HepG2 (cell line): ENCODE data around the gene ARHGAP15. TPM values are rescaled to one million over a fixed set of nuclear protein-coding genes. Genes with fewer than 3 reads are reported as not detected.

Source experiments
- ATAC-seq: fragments of 200-7000 bp; cut with Tn5 transposase; 3 replicates; pipeline ENCODE4 v1.9.1; 2020; ENCODE audit warnings: mild to moderate bottlenecking, moderate library complexity
- BruUV-seq: library from RNA; stranded (reverse); fragments of 400-500 nt; replicated peaks from 2 replicates; lab custom pipeline; 2021; lab: Mats Ljungman, UMichigan
- CTCF ChIA-PET: fragments of 300-600 bp; formaldehyde crosslinking; extraction: SDS; loops from one replicate; lab custom pipeline; 2021; ENCODE audit warnings: low total read pairs, inconsistent platforms, low intra/inter-chr PET ratio; lab: Yijun Ruan, JAX
- POLR2A ChIA-PET: fragments of 350-600 bp; sonication (Branson Sonifier 250); formaldehyde crosslinking; loops from one replicate; lab custom pipeline; 2020; ENCODE audit warnings: antibody characterized with exemption, inconsistent platforms; lab: Yijun Ruan, JAX
- DNase-seq: peaks from one replicate; pipeline ENCODE4 v3.0.0-alpha.2; 2015; ENCODE audit warnings: low spot score
- FAIRE-seq: peaks from 3 replicates; lab custom pipeline; 2011; peaks lifted over from hg19 to GRCh38; lab: Jason Lieb, UNC
- H2AFZ ChIP-seq: one replicate; pipeline ENCODE4 v1.6.1; 2011; ENCODE audit warnings: low read length, inconsistent platforms
- H3K27ac ChIP-seq: fragments of 300-600 bp; 3 replicates; pipeline ENCODE4 v1.8.0; 2011; ENCODE audit warnings: mixed run types, mild to moderate bottlenecking, mixed read lengths, low read length, inconsistent platforms; ENCODE audit not compliant: insufficient read depth; ENCODE audit errors: extremely low read length
- H3K27me3 ChIP-seq, 2 experiments: fragments of 200-600 bp in 1 of 2; 2 replicates in 1 of 2; 3 replicates in 1 of 2; pipeline versions ENCODE4 v1.6.0 to v1.8.0; 2011; ENCODE audit warnings: low read length in 2 of 2, mild to moderate bottlenecking in 2 of 2, moderate library complexity in 2 of 2, inconsistent platforms in 1 of 2; ENCODE audit not compliant: insufficient read depth in 2 of 2, control insufficient read depth in 1 of 2
- H3K36me3 ChIP-seq, 2 experiments: fragments of 200-600 bp in 1 of 2; replicated peaks in 1 of 2; 2 replicates in 1 of 2; 3 replicates in 1 of 2; pipeline versions ENCODE4 v1.5.1 to v1.8.0; 2011; ENCODE audit warnings: low read length in 2 of 2, inconsistent platforms in 1 of 2; ENCODE audit not compliant: insufficient read depth in 2 of 2, control insufficient read depth in 1 of 2
- H3K4me1 ChIP-seq: 2 replicates; pipeline ENCODE4 v1.5.1; 2012; ENCODE audit warnings: low read length, inconsistent platforms; ENCODE audit not compliant: insufficient read depth
- H3K4me2 ChIP-seq: 2 replicates; pipeline ENCODE4 v1.6.0; 2011; ENCODE audit warnings: low read depth, low read length, inconsistent platforms
- H3K4me3 ChIP-seq, 3 experiments: fragments of 200-600 bp in 1 of 3; sonication (generic), shearing (Covaris generic) in 1 of 3; replicated peaks in 1 of 3; 2 replicates each; pipeline ENCODE4 v1.5.1; 2011 to 2016; ENCODE audit warnings: low read length in 3 of 3, inconsistent platforms in 2 of 3, low read depth in 2 of 3, mild to moderate bottlenecking in 2 of 3, control low read depth in 1 of 3, mixed read lengths in 1 of 3; ENCODE audit not compliant: insufficient read depth in 1 of 3
- H3K79me2 ChIP-seq: one replicate; pipeline ENCODE4 v1.6.1; 2011; ENCODE audit warnings: low read length, inconsistent platforms; ENCODE audit not compliant: insufficient read depth
- H3K9ac ChIP-seq: 2 replicates; pipeline ENCODE4 v1.6.0; 2011; ENCODE audit warnings: mild to moderate bottlenecking, low read depth, low read length, inconsistent platforms; ENCODE audit not compliant: insufficient read depth
- H3K9me3 ChIP-seq: 2 replicates; pipeline ENCODE4 v1.5.1; 2012; ENCODE audit warnings: mild to moderate bottlenecking, low read length
- H4K20me1 ChIP-seq: 2 replicates; pipeline ENCODE4 v1.6.0; 2011; ENCODE audit warnings: inconsistent platforms, mild to moderate bottlenecking, low read length, moderate library complexity; ENCODE audit not compliant: insufficient read depth
- CTCF ChIP-seq: sonication (generic); formaldehyde crosslinking; IDR thresholded peaks from 2 replicates; pipeline ENCODE4 v1.5.0; 2020; ENCODE audit warnings: mild to moderate bottlenecking, missing genetic modification reagents, moderate library complexity
- PCBP1 ChIP-seq: fragments of 200-400 bp; formaldehyde crosslinking; IDR thresholded peaks from 2 replicates; pipeline ENCODE4 v1.6.1; 2017; ENCODE audit warnings: mild to moderate bottlenecking, low read depth, low read length, borderline replicate concordance
- STAG1 ChIP-seq: sonication (generic); formaldehyde crosslinking; IDR thresholded peaks from 2 replicates; pipeline ENCODE4 v1.4.0; 2020; ENCODE audit warnings: missing genetic modification reagents
- ZFX ChIP-seq: sonication (generic); formaldehyde crosslinking; IDR thresholded peaks from 2 replicates; pipeline ENCODE4 v1.4.0; 2020; ENCODE audit warnings: mild to moderate bottlenecking, low read depth, missing genetic modification reagents, moderate library complexity
- WGBS: methylation state at CpG from one replicate; pipeline ENCODE4 v1.1.6; 2017; ENCODE audit warnings: low lambda C conversion rate; 5-methylcytosine and 5-hydroxymethylcytosine counted together
- in situ Hi-C: cut with HindIII; loops from 2 replicates; pipeline ENCODE4 v1.10.0; 2017; ENCODE audit warnings: low pct_unique_long_range_greater_than_20kb; ENCODE audit not compliant: extremely low pct_ligation_motif_present
- intact Hi-C: fragments of 100-400 bp; cut with micrococcal nuclease; formaldehyde crosslinking; loops from one replicate; pipeline ENCODE4 v1.10.0; 2022; ENCODE audit not compliant: unreplicated experiment
- polyA plus RNA-seq, 8 experiments: library from polyadenylated mRNA; depleted of rRNA in 3 of 8; stranded (reverse) in 7 of 8; unstranded in 1 of 8; fragments of >200 nt; fragmentation: Illumina TruSeq in 4 of 8; extraction: Trizol in 4 of 8; gene quantifications; 2 replicates each; pipeline versions ENCODE4 v1.2.1 to v1.2.3, GENCODE V29; 2011 to 2016; ENCODE audit warnings: low read depth in 4 of 8, missing spikeins in 1 of 8, mixed read lengths in 1 of 8; ENCODE audit not compliant: insufficient read depth in 1 of 8
- total RNA-seq, 5 experiments: library from RNA; depleted of rRNA; stranded (reverse); fragments of >200 nt; fragmentation: Illumina TruSeq; extraction: Trizol; gene quantifications; 2 replicates each; pipeline ENCODE4 v1.2.3, GENCODE V29; 2016; ENCODE audit warnings: low read depth in 1 of 5
- TF ChIP-seq, protein P1 (sequence below): sonication (generic); IDR thresholded peaks from 2 replicates; pipeline ENCODE4 v1.6.1; 2016; ENCODE audit warnings: low read depth, borderline replicate concordance

Gene ARHGAP15
- total and polyA plus RNA-seq, 2 of the 13 experiments (the other 11 are each of a cell fraction or from before 2014, with no cell fraction given): 0.04 TPM; not detected in 1

- POLR2A ChIA-PET: no interaction called here
- no peak overlapping the region for H2AFZ ChIP-seq
- in situ Hi-C loops: no loop called here
- TF ChIP-seq STAG1 (CRISPR knock-in tag) (peak; percentile 21; the same call in 1 of the 2 replicates), CTCF (peak; percentile 73), ZFX (0 out of 2 replicates have a peak, but pooled peaks have one; percentile 38), PCBP1 (no peak)
- TF ChIP-seq, protein P1, sequence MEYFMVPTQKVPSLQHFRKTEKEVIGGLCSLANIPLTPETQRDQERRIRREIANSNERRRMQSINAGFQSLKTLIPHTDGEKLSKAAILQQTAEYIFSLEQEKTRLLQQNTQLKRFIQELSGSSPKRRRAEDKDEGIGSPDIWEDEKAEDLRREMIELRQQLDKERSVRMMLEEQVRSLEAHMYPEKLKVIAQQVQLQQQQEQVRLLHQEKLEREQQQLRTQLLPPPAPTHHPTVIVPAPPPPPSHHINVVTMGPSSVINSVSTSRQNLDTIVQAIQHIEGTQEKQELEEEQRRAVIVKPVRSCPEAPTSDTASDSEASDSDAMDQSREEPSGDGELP: peak; percentile 28; the same call in 1 of the 2 replicates
- TF ChIP-seq, all 625 proteins: peak for 4
- Histone ChIP-seq H3K27me3 (no peaks in the 10 kb centered on the region), H3K79me2 (no peaks in the 10 kb centered on the region), H3K9ac (no peak overlapping the region), H3K9me3 (no peaks in the 10 kb centered on the region), H3K4me1 (no peaks in the 10 kb centered on the region), H3K36me3 (no peaks in the 10 kb centered on the region), H3K4me3 (no peak overlapping the region), H3K4me2 (no peak overlapping the region), H4K20me1 (no peaks in the 10 kb centered on the region), H3K27ac (no peak overlapping the region)
- BruUV-seq: no TSS peak
- ATAC-seq (peak; percentile 93), FAIRE-seq (peak; percentile 50), DNase-seq (peak; percentile 35)
- intact Hi-C loops: loop anchor here (1.0 kb wide), 1 partner anchor 122 kb away; no protein-coding TSS in a partner anchor
- CTCF ChIA-PET: no interaction called here
- WGBS: under 1% methylated on average over 7 of the region's 7 CpGs
Observed at GRCh38 chr2:143284087-143284675, 155.0 kb downstream of the ARHGAP15 start.
